ENCODE measurements around the gene PLXNB1.
"Not testable (repeated sequence)": the region's sequence is repeated elsewhere in the genome, so short reads cannot be mapped to it uniquely, and the experiment has no call there.

PLXNB1 gene

GRCh38 chr3:48429960-48430707 is at the start of gene PLXNB1:
PLXNB1 (minus strand) TSS chr3:48430086; CDS start chr3:48424611, 5,475 bp downstream.
- DNase-seq, result no peak

- no peak for DNase-seq
These were observed 49.0 kb upstream of the PLXNB1 start for GRCh38 chr3:48478626-48479555.

GRCh38 chr3:48477959-48478520 is 48.2 kb upstream of the PLXNB1 start:
- DNase-seq, result no peak

- DNase-seq, result no peak
These were observed 46.7 kb upstream of the PLXNB1 start for GRCh38 chr3:48476426-48477053.

GRCh38 chr3:48475188-48475587 is 45.3 kb upstream of the PLXNB1 start:
- no peak for DNase-seq

GRCh38 chr3:48474619-48475018 is 44.7 kb upstream of the PLXNB1 start:
- DNase-seq, result no peak

GRCh38 chr3:48474031-48474430 is 44.1 kb upstream of the PLXNB1 start:
- not testable (repeated sequence) for DNase-seq

- DNase-seq, result no peak
These were observed 43.7 kb upstream of the PLXNB1 start for GRCh38 chr3:48473617-48473952.

GRCh38 chr3:48472923-48473616 is 43.2 kb upstream of the PLXNB1 start:
- peak; percentile 99 for DNase-seq

GRCh38 chr3:48472673-48472922 is 42.7 kb upstream of the PLXNB1 start:
- DNase-seq, result peak; percentile 51

- DNase-seq, result no peak
These were observed 40.4 kb upstream of the PLXNB1 start for GRCh38 chr3:48470286-48470685.

GRCh38 chr3:48469046-48469915 is 39.4 kb upstream of the PLXNB1 start:
- no peak for DNase-seq

- no peak for DNase-seq
These were observed 38.4 kb upstream of the PLXNB1 start for GRCh38 chr3:48468329-48468731.

GRCh38 chr3:48467473-48468267 is 37.8 kb upstream of the PLXNB1 start:
- DNase-seq, result no peak

GRCh38 chr3:48467110-48467454 is 37.2 kb upstream of the PLXNB1 start:
- DNase-seq, result no peak

GRCh38 chr3:48466386-48467109 is 36.7 kb upstream of the PLXNB1 start:
- peak; percentile 13 for DNase-seq

GRCh38 chr3:48465531-48466378 is 35.9 kb upstream of the PLXNB1 start:
- peak; percentile 98 for DNase-seq

- DNase-seq, result no peak
These were observed 35.3 kb upstream of the PLXNB1 start for GRCh38 chr3:48465237-48465530.

- no peak for DNase-seq
These were observed 34.9 kb upstream of the PLXNB1 start for GRCh38 chr3:48464713-48465221.
